OCI-LY7 (cell line): ENCODE measurements around the gene LMO3. TPM values are rescaled to one million over a fixed set of nuclear protein-coding genes. Genes with fewer than 3 reads are reported as not detected.

Experiments
- BruUV-seq: library from RNA; stranded (reverse); fragments of 400-500 nt; replicated peaks from 2 replicates; lab custom pipeline; 2021; lab: Mats Ljungman, UMichigan
- CTCF ChIA-PET: fragments of 300-600 bp; sonication (Branson Sonifier 250); formaldehyde crosslinking; loops from one replicate; lab custom pipeline; 2022; ENCODE audit warnings: antibody characterized with exemption; ENCODE audit not compliant: unreplicated experiment; lab: Charles Lee
- POLR2A ChIA-PET: fragments of 300-600 bp; sonication (Branson Sonifier 250); formaldehyde crosslinking; loops from one replicate; lab custom pipeline; 2022; ENCODE audit warnings: antibody characterized with exemption; lab: Charles Lee
- DNase-seq: peaks from one replicate; pipeline ENCODE4 v3.0.0-alpha.2; 2015; ENCODE audit warnings: low spot score
- H2AFZ ChIP-seq: fragments of 200-600 bp; sonication (generic), shearing (Covaris generic); 2 replicates; pipeline ENCODE4 v1.6.1; 2014; ENCODE audit warnings: mild to moderate bottlenecking, antibody characterized with exemption, low read length, moderate library complexity
- H3K27ac ChIP-seq: fragments of 200-600 bp; sonication (generic); 2 replicates; pipeline ENCODE4 v1.5.1; 2014; ENCODE audit warnings: mixed run types, low read depth, mild to moderate bottlenecking, moderate library complexity, low read length, inconsistent platforms; ENCODE audit not compliant: poor library complexity, severe bottlenecking
- H3K36me3 ChIP-seq: fragments of 200-600 bp; sonication (generic); 2 replicates; pipeline ENCODE4 v1.6.1; 2014; ENCODE audit warnings: mild to moderate bottlenecking, antibody characterized with exemption, low read length, moderate library complexity, mixed read lengths; ENCODE audit not compliant: insufficient read depth
- H3K4me1 ChIP-seq: fragments of 200-600 bp; sonication (generic); 2 replicates; pipeline ENCODE4 v1.5.1; 2014; ENCODE audit warnings: mild to moderate bottlenecking, low read length; ENCODE audit not compliant: insufficient read depth, poor library complexity, severe bottlenecking
- H3K4me2 ChIP-seq: fragments of 200-600 bp; sonication (generic); 2 replicates; pipeline ENCODE4 v1.6.1; 2014; ENCODE audit warnings: mild to moderate bottlenecking, low read length
- H3K4me3 ChIP-seq: fragments of 200-600 bp; sonication (generic); 2 replicates; pipeline ENCODE4 v1.5.1; 2014; ENCODE audit warnings: mild to moderate bottlenecking, low read depth, low read length; ENCODE audit not compliant: poor library complexity, severe bottlenecking
- H3K79me2 ChIP-seq: fragments of 200-600 bp; sonication (generic); 2 replicates; pipeline ENCODE4 v1.6.1; 2016; ENCODE audit warnings: low read depth, mild to moderate bottlenecking, low read length, moderate library complexity, mixed read lengths; ENCODE audit not compliant: insufficient read depth
- H3K9me2 ChIP-seq: fragments of 200-600 bp; sonication (generic); 2 replicates; pipeline ENCODE4 v1.6.1; 2016; ENCODE audit warnings: mild to moderate bottlenecking, low read length, mixed read lengths; ENCODE audit not compliant: insufficient read depth
- H3K9me3 ChIP-seq: fragments of 200-600 bp; sonication (generic); 2 replicates; pipeline ENCODE4 v1.6.1; 2014; ENCODE audit warnings: mild to moderate bottlenecking, mixed run types, low read length, mixed read lengths
- H4K20me1 ChIP-seq: fragments of 200-600 bp; sonication (generic); 2 replicates; pipeline ENCODE4 v1.6.1; 2014; ENCODE audit warnings: mild to moderate bottlenecking, antibody characterized with exemption, low read length, moderate library complexity, mixed read lengths; ENCODE audit not compliant: insufficient read depth
- CTCF ChIP-seq: fragments of 200-600 bp; sonication (generic); conservative IDR thresholded peaks from 2 replicates; pipeline ENCODE4 v1.5.1; 2014; ENCODE audit warnings: mild to moderate bottlenecking, antibody characterized with exemption, low read length, moderate library complexity, mixed read lengths
- EZH2phosphoT487 ChIP-seq: fragments of 200-600 bp; sonication (generic); IDR thresholded peaks from 2 replicates; pipeline ENCODE4 v1.6.1; 2018; ENCODE audit warnings: low read depth, borderline replicate concordance, mild to moderate bottlenecking, mixed run types, antibody characterized with exemption, low read length, moderate library complexity, mixed read lengths
- intact Hi-C: fragments of 100-400 bp; cut with micrococcal nuclease; formaldehyde crosslinking; loops from one replicate; pipeline ENCODE4 v1.10.0; 2022; ENCODE audit not compliant: unreplicated experiment
- total RNA-seq, 2 experiments: library from RNA; depleted of rRNA in 1 of 2; stranded (reverse); fragments of >200 nt in 1 of 2; shearing (Covaris generic) in 1 of 2; gene quantifications; 2 replicates each; pipeline ENCODE4 v1.2.3, GENCODE V29; 2014 to 2022

LMO3 gene
- total RNA-seq, 2 experiments from 2014 or later = 10.6 to 13.1 TPM

DNA sequence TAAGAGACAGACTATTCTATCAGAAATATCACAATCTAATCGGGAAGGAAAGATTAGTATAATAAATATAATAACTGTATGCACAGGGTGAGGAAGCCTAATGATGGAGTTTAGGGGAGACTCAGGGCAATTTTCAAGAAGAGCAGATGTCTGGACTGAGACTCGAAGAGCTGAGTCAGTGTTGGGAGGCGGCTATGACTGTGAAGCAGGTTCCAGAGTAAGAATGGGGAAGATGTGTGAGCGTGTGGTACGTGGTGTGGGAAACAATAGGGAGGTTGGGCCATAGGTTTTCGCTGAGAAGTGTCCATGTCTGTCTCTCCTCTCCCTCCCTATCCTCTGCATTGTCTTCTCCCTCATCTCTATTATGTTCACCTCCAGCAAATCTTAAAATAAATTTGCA is 85.6 kb downstream of the LMO3 start:
- TF ChIP-seq CTCF (no peak), EZH2phosphoT487 (no peak)
- no peak overlapping the region for H3K27ac ChIP-seq
- H3K4me3 ChIP-seq = no peak overlapping the region
- ChIA-PET CTCF (no interaction called here), POLR2A (interaction anchor here (0.6 kb wide), 1 partner anchor 15 kb away, joined by 3 read pairs; no protein-coding TSS in a partner anchor)
- DNase-seq = no peak
- no peaks in the 10 kb centered on the region for H3K36me3 ChIP-seq
- no TSS peak for BruUV-seq
- H4K20me1 ChIP-seq = no peaks in the 10 kb centered on the region
- H3K9me3 ChIP-seq = no peaks in the 10 kb centered on the region
- intact Hi-C loops = no loop called here
- no peak overlapping the region for H3K4me2 ChIP-seq
- H2AFZ ChIP-seq = 0 out of 2 replicates have a peak overlapping the region, but pooled peaks have one; percentile 73
- H3K79me2 ChIP-seq = no peaks in the 10 kb centered on the region
- H3K9me2 ChIP-seq = 0 out of 2 replicates have a peak, but pooled peaks cover 5% of the 10 kb centered on the region
- peaks cover 14% of the 10 kb centered on the region for H3K4me1 ChIP-seq

DNA sequence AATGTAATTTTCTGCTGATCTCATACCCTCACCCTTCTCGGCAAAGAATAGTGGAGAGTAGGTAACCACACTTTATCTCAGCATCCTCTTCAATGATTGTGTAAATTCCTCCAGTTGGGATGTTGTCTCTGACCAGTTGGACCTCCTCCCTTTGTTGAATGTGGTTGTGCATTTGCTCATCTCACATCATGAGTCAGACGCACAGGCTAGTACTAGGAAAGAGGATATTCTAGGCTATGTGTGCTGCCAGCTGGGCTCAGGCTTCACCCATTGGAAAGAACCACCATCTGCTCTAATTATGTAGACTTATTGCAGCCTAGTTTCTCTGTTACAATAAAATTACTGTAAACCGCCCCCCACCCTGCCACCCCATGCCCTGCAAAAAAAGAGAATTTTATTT is 90.3 kb downstream of the LMO3 start:
- BruUV-seq = no TSS peak
- intact Hi-C loops = no loop called here
- Histone ChIP-seq H4K20me1 (no peaks in the 10 kb centered on the region), H3K4me2 (no peak overlapping the region), H2AFZ (no peak overlapping the region), H3K9me3 (no peaks in the 10 kb centered on the region), H3K4me1 (no peaks in the 10 kb centered on the region), H3K79me2 (no peaks in the 10 kb centered on the region), H3K36me3 (no peaks in the 10 kb centered on the region), H3K4me3 (no peak overlapping the region), H3K9me2 (0 out of 2 replicates have a peak, but pooled peaks cover 8% of the 10 kb centered on the region), H3K27ac (no peak overlapping the region)
- CTCF ChIA-PET = no interaction called here
- DNase-seq = no peak
- POLR2A ChIA-PET = no interaction called here
- TF ChIP-seq EZH2phosphoT487 (no peak), CTCF (no peak)

DNA sequence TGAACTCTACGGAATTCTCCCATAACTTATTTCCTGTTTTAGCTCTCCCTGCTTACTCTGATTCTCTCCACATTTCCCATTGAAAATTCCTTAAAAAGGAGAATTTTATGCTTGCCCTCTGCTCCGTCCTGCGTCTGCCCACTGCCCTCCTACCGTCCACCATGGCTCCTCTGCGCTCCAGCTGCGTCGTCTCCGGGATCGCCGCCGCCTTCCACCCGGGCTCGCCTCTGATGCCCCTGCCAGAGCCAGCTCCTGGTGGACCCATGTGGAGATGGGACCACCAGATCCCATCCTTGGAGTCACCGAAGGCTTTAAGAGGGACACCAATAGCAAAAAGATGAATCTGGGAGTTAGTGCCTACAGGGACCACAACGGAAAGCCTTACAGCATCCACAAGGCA is 92.7 kb downstream of the LMO3 start:
- POLR2A ChIA-PET = no interaction called here

More for the DNA sequence above, 92.7 kb downstream of the LMO3 start:
- Histone ChIP-seq H2AFZ (no peak overlapping the region), H3K79me2 (no peaks in the 10 kb centered on the region), H3K9me3 (no peaks in the 10 kb centered on the region), H3K4me3 (no peak overlapping the region), H3K36me3 (no peaks in the 10 kb centered on the region), H3K9me2 (0 out of 2 replicates have a peak, but pooled peaks cover 3% of the 10 kb centered on the region), H3K27ac (no peak overlapping the region), H3K4me1 (no peaks in the 10 kb centered on the region), H4K20me1 (no peaks in the 10 kb centered on the region), H3K4me2 (no peak overlapping the region)
- CTCF ChIA-PET = no interaction called here
- TF ChIP-seq EZH2phosphoT487 = no peak
- no peak for TF ChIP-seq CTCF
- BruUV-seq = no TSS peak
- intact Hi-C loops = no loop called here
- no peak for DNase-seq
